Measurements from ENCODE around the gene KIAA0753. TPM values are rescaled to one million over a fixed set of nuclear protein-coding genes. Genes with fewer than 3 reads are reported as not detected.

Gene KIAA0753
- total and polyA plus RNA-seq, 2 of the 4 experiments (the other 2 are of a cell fraction), result 10.2 to 17.6 TPM

- Histone ChIP-seq H2AFZ (replicated peaks; ENCODE audit: low read length, poor library complexity) (no peak overlapping the region), H4K20me1 (ENCODE audit: insufficient read depth, low read length) (0 out of 2 replicates have a peak, but pooled peaks cover 4% of the 10 kb centered on the region), H3K14ac (replicated peaks; ENCODE audit: low read depth, low read length) (no peak overlapping the region), H2AK9ac (replicated peaks; ENCODE audit: low read depth, low read length, poor library complexity) (no peak overlapping the region), H3K9me1 (ENCODE audit: insufficient read depth, low read length) (no peaks in the 10 kb centered on the region; the same call in 1 of the 2 replicates), H3K4ac (ENCODE audit: low read depth, low read length) (no peak overlapping the region), H3K9me3 (ENCODE audit: control insufficient read depth, insufficient read depth, low read length) (no peaks in the 10 kb centered on the region), H4K91ac (ENCODE audit: insufficient read depth, low read depth, low read length) (no peak overlapping the region), H4K5ac (ENCODE audit: low read depth, low read length) (no peak overlapping the region), H3K4me2 (ENCODE audit: low read depth, low read length) (no peak overlapping the region), H2BK120ac (ENCODE audit: low read depth, low read length) (no peak overlapping the region), H3K4me3 (ENCODE audit: insufficient read depth, low read depth, low read length) (no peak overlapping the region), H3K27ac (ENCODE audit: insufficient read depth, low read length) (no peak overlapping the region), H2BK20ac (ENCODE audit: low read depth, low read length) (no peak overlapping the region), H2BK15ac (ENCODE audit: low read depth, low read length) (no peak overlapping the region), H3K23ac (ENCODE audit: low read depth, low read length) (no peak overlapping the region), H3K27me3 (ENCODE audit: control insufficient read depth, insufficient read depth, low read length) (peaks cover 37% of the 10 kb centered on the region), H3K4me1 (ENCODE audit: control insufficient read depth, insufficient read depth, low read length) (peaks cover 5% of the 10 kb centered on the region; the same call in 1 of the 2 replicates), H2AK5ac (ENCODE audit: low read depth, low read length) (no peak overlapping the region; the same call in 1 of the 2 replicates), H3K18ac (ENCODE audit: low read depth, low read length) (no peak overlapping the region), H2BK5ac (ENCODE audit: low read depth, low read length, poor library complexity, severe bottlenecking) (no peak overlapping the region), H3K9ac (ENCODE audit: low read depth, low read length) (no peak overlapping the region), H3K36me3 (ENCODE audit: control insufficient read depth, insufficient read depth, low read length) (no peaks in the 10 kb centered on the region), H3K79me1 (ENCODE audit: low read depth in 1 of 2, low read length in 2 of 2) (no peaks in the 10 kb centered on the region), H3K56ac (ENCODE audit: extremely low read depth, insufficient read depth, low read length) (no peak overlapping the region), H4K8ac (ENCODE audit: low read depth in 2 of 2, low read length in 2 of 2) (no peak overlapping the region)
- ChIA-PET POLR2A (ENCODE audit: unreplicated experiment) (no interaction called here), CTCF (no interaction called here)
- TF ChIP-seq CTCF (conservative IDR thresholded peaks at IDR 0.05; ENCODE audit: low read depth, low read length), result no peak
- dilution Hi-C loops (cut with HindIII; ENCODE audit: low sequenced_read_pairs, unreplicated experiment), result no loop called here
- intact Hi-C loops (cut with micrococcal nuclease), result no loop called here
- in situ Hi-C loops (cut with MboI; ENCODE audit: low sequenced_read_pairs), result no loop called here
- no peak for DNase-seq
- no TSS peak for BruUV-seq (replicated peaks)
- no peak for ATAC-seq (ENCODE audit: low read depth)
- WGBS, 2 experiments (ENCODE audit: extremely low coverage in 2 of 2, insufficient read length in 1 of 2), result 80% methylated on average over 1 of the region's 11 CpGs; no CpG with 5 or more reads in 1 of the 2 experiments
Observed at GRCh38 chr17:6551869-6552531, 88.5 kb downstream of the KIAA0753 start.
